HepG2 (cell line): ENCODE measurements around the gene RMDN2. TPM values are rescaled to one million over a fixed set of nuclear protein-coding genes. Genes with fewer than 3 reads are reported as not detected.

ENCODE experiments used
- ATAC-seq: fragments of 200-7000 bp; cut with Tn5 transposase; 3 replicates; pipeline ENCODE4 v1.9.1; 2020; ENCODE audit warnings: mild to moderate bottlenecking, moderate library complexity
- BruUV-seq: library from RNA; stranded (reverse); fragments of 400-500 nt; replicated peaks from 2 replicates; lab custom pipeline; 2021; lab: Mats Ljungman, UMichigan
- CTCF ChIA-PET: fragments of 300-600 bp; formaldehyde crosslinking; extraction: SDS; loops from one replicate; lab custom pipeline; 2021; ENCODE audit warnings: low total read pairs, inconsistent platforms, low intra/inter-chr PET ratio; lab: Yijun Ruan, JAX
- POLR2A ChIA-PET: fragments of 350-600 bp; sonication (Branson Sonifier 250); formaldehyde crosslinking; loops from one replicate; lab custom pipeline; 2020; ENCODE audit warnings: antibody characterized with exemption, inconsistent platforms; lab: Yijun Ruan, JAX
- DNase-seq: peaks from one replicate; pipeline ENCODE4 v3.0.0-alpha.2; 2015; ENCODE audit warnings: low spot score
- FAIRE-seq: peaks from 3 replicates; lab custom pipeline; 2011; peaks lifted over from hg19 to GRCh38; lab: Jason Lieb, UNC
- H2AFZ ChIP-seq: one replicate; pipeline ENCODE4 v1.6.1; 2011; ENCODE audit warnings: low read length, inconsistent platforms
- H3K27ac ChIP-seq: fragments of 300-600 bp; 3 replicates; pipeline ENCODE4 v1.8.0; 2011; ENCODE audit warnings: mixed run types, mild to moderate bottlenecking, mixed read lengths, low read length, inconsistent platforms; ENCODE audit not compliant: insufficient read depth; ENCODE audit errors: extremely low read length
- H3K27me3 ChIP-seq, 2 experiments: fragments of 200-600 bp in 1 of 2; 2 replicates in 1 of 2; 3 replicates in 1 of 2; pipeline versions ENCODE4 v1.6.0 to v1.8.0; 2011; ENCODE audit warnings: low read length in 2 of 2, mild to moderate bottlenecking in 2 of 2, moderate library complexity in 2 of 2, inconsistent platforms in 1 of 2; ENCODE audit not compliant: insufficient read depth in 2 of 2, control insufficient read depth in 1 of 2
- H3K36me3 ChIP-seq, 2 experiments: fragments of 200-600 bp in 1 of 2; replicated peaks in 1 of 2; 2 replicates in 1 of 2; 3 replicates in 1 of 2; pipeline versions ENCODE4 v1.5.1 to v1.8.0; 2011; ENCODE audit warnings: low read length in 2 of 2, inconsistent platforms in 1 of 2; ENCODE audit not compliant: insufficient read depth in 2 of 2, control insufficient read depth in 1 of 2
- H3K4me1 ChIP-seq: 2 replicates; pipeline ENCODE4 v1.5.1; 2012; ENCODE audit warnings: low read length, inconsistent platforms; ENCODE audit not compliant: insufficient read depth
- H3K4me2 ChIP-seq: 2 replicates; pipeline ENCODE4 v1.6.0; 2011; ENCODE audit warnings: low read depth, low read length, inconsistent platforms
- H3K4me3 ChIP-seq, 3 experiments: fragments of 200-600 bp in 1 of 3; sonication (generic), shearing (Covaris generic) in 1 of 3; replicated peaks in 1 of 3; 2 replicates each; pipeline ENCODE4 v1.5.1; 2011 to 2016; ENCODE audit warnings: low read length in 3 of 3, inconsistent platforms in 2 of 3, low read depth in 2 of 3, mild to moderate bottlenecking in 2 of 3, control low read depth in 1 of 3, mixed read lengths in 1 of 3; ENCODE audit not compliant: insufficient read depth in 1 of 3
- H3K79me2 ChIP-seq: one replicate; pipeline ENCODE4 v1.6.1; 2011; ENCODE audit warnings: low read length, inconsistent platforms; ENCODE audit not compliant: insufficient read depth
- H3K9ac ChIP-seq: 2 replicates; pipeline ENCODE4 v1.6.0; 2011; ENCODE audit warnings: mild to moderate bottlenecking, low read depth, low read length, inconsistent platforms; ENCODE audit not compliant: insufficient read depth
- H3K9me3 ChIP-seq: 2 replicates; pipeline ENCODE4 v1.5.1; 2012; ENCODE audit warnings: mild to moderate bottlenecking, low read length
- H4K20me1 ChIP-seq: 2 replicates; pipeline ENCODE4 v1.6.0; 2011; ENCODE audit warnings: inconsistent platforms, mild to moderate bottlenecking, low read length, moderate library complexity; ENCODE audit not compliant: insufficient read depth
- CBX2 ChIP-seq, 2 experiments: fragments of 200-600 bp in 1 of 2; sonication (generic); formaldehyde crosslinking in 1 of 2; IDR thresholded peaks; 2 replicates each; pipeline versions ENCODE4 v1.7.0 to v1.8.1; 2018 to 2022; ENCODE audit warnings: low read depth in 2 of 2, low read length in 1 of 2, mild to moderate bottlenecking in 1 of 2, missing genetic modification reagents in 1 of 2
- CTCF ChIP-seq: sonication (generic); formaldehyde crosslinking; IDR thresholded peaks from 2 replicates; pipeline ENCODE4 v1.5.0; 2020; ENCODE audit warnings: mild to moderate bottlenecking, missing genetic modification reagents, moderate library complexity
- HDAC2 ChIP-seq: sonication (generic); formaldehyde crosslinking; IDR thresholded peaks from 2 replicates; pipeline ENCODE4 v1.4.0; 2020; ENCODE audit warnings: missing genetic modification reagents
- HNRNPUL1 ChIP-seq: fragments of 200-400 bp; formaldehyde crosslinking; IDR thresholded peaks from 2 replicates; pipeline ENCODE4 v1.6.1; 2017; ENCODE audit warnings: low read depth, mild to moderate bottlenecking, low read length, moderate library complexity
- RAD21 ChIP-seq: fragments of 450-650 bp; formaldehyde crosslinking; IDR thresholded peaks from 2 replicates; pipeline ENCODE4 v1.5.0; 2020; ENCODE audit warnings: mild to moderate bottlenecking
- SP4 ChIP-seq: sonication (generic); formaldehyde crosslinking; IDR thresholded peaks from 2 replicates; pipeline ENCODE4 v1.8.1; 2023; ENCODE audit warnings: mild to moderate bottlenecking, missing genetic modification reagents
- STAG1 ChIP-seq: sonication (generic); formaldehyde crosslinking; IDR thresholded peaks from 2 replicates; pipeline ENCODE4 v1.4.0; 2020; ENCODE audit warnings: missing genetic modification reagents
- WIZ ChIP-seq: sonication (generic); formaldehyde crosslinking; IDR thresholded peaks from 2 replicates; pipeline ENCODE4 v1.5.1; 2020; ENCODE audit warnings: mild to moderate bottlenecking, missing genetic modification reagents
- ZGPAT ChIP-seq: IDR thresholded peaks from 2 replicates; pipeline ENCODE4 v1.6.1; 2016; ENCODE audit warnings: mild to moderate bottlenecking
- ZNF20 ChIP-seq: sonication (generic); formaldehyde crosslinking; IDR thresholded peaks from 2 replicates; pipeline ENCODE4 v1.4.0; 2020; ENCODE audit warnings: mild to moderate bottlenecking, moderate library complexity, missing genetic modification reagents
- ZNF350 ChIP-seq: sonication (generic); formaldehyde crosslinking; IDR thresholded peaks from 2 replicates; pipeline ENCODE4 v1.4.0; 2020; ENCODE audit warnings: mild to moderate bottlenecking, low read depth, missing genetic modification reagents, borderline replicate concordance
- ZNF496 ChIP-seq: sonication (generic); formaldehyde crosslinking; IDR thresholded peaks from 2 replicates; pipeline ENCODE4 v1.8.1; 2023; ENCODE audit warnings: mild to moderate bottlenecking, moderate library complexity, missing genetic modification reagents; ENCODE audit not compliant: insufficient replicate concordance
- ZSCAN30 ChIP-seq: sonication (generic); formaldehyde crosslinking; IDR thresholded peaks from 2 replicates; pipeline ENCODE4 v1.5.0; 2020; ENCODE audit warnings: mild to moderate bottlenecking, missing genetic modification reagents
- ZUFSP ChIP-seq: sonication (generic); formaldehyde crosslinking; IDR thresholded peaks from 2 replicates; pipeline ENCODE4 v1.9.0; 2021; ENCODE audit warnings: missing genetic modification reagents, mild to moderate bottlenecking, borderline replicate concordance
- WGBS: methylation state at CpG from one replicate; pipeline ENCODE4 v1.1.6; 2017; ENCODE audit warnings: low lambda C conversion rate; 5-methylcytosine and 5-hydroxymethylcytosine counted together
- in situ Hi-C: cut with HindIII; loops from 2 replicates; pipeline ENCODE4 v1.10.0; 2017; ENCODE audit warnings: low pct_unique_long_range_greater_than_20kb; ENCODE audit not compliant: extremely low pct_ligation_motif_present
- intact Hi-C: fragments of 100-400 bp; cut with micrococcal nuclease; formaldehyde crosslinking; loops from one replicate; pipeline ENCODE4 v1.10.0; 2022; ENCODE audit not compliant: unreplicated experiment
- polyA plus RNA-seq, 8 experiments: library from polyadenylated mRNA; depleted of rRNA in 3 of 8; stranded (reverse) in 7 of 8; unstranded in 1 of 8; fragments of >200 nt; fragmentation: Illumina TruSeq in 4 of 8; extraction: Trizol in 4 of 8; gene quantifications; 2 replicates each; pipeline versions ENCODE4 v1.2.1 to v1.2.3, GENCODE V29; 2011 to 2016; ENCODE audit warnings: low read depth in 4 of 8, missing spikeins in 1 of 8, mixed read lengths in 1 of 8; ENCODE audit not compliant: insufficient read depth in 1 of 8
- total RNA-seq, 5 experiments: library from RNA; depleted of rRNA; stranded (reverse); fragments of >200 nt; fragmentation: Illumina TruSeq; extraction: Trizol; gene quantifications; 2 replicates each; pipeline ENCODE4 v1.2.3, GENCODE V29; 2016; ENCODE audit warnings: low read depth in 1 of 5
- TF ChIP-seq, protein P1 (sequence below): sonication (generic); formaldehyde crosslinking; IDR thresholded peaks from 2 replicates; pipeline ENCODE4 v1.8.0; 2022; ENCODE audit warnings: missing genetic modification reagents, mild to moderate bottlenecking, moderate library complexity, borderline replicate concordance

Gene RMDN2
- total and polyA plus RNA-seq, 2 of the 13 experiments (the other 11 are each of a cell fraction or from before 2014, with no cell fraction given), result 2.3 to 8.9 TPM

DNA sequence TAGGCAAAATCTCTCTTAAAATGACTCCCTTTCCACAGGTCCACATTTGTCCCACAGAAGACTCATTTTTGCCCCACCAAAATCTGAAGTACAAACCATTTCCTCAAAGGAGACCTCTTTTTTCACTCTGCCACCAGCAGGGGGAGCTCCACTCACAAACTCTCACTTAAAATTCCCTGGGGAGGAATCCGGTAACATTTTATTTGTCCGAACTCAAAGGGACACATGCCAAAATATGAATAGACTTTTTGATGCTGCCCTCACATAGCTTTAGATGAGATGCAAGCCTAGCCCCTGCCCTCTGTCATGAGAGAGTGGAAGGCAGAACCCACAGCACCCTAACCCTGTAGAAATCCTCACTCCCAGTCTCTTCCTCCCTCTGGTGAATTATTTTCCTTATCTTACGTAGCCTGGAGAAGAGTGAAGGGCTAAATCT lies 57.1 kb downstream of the RMDN2 start:
- no TSS peak for BruUV-seq
- FAIRE-seq, result peak; percentile 70
- intact Hi-C loops (loop anchor here (1.0 to 5.0 kb wide), 4 partner anchors 55 to 292 kb away; partner anchors contain the start of gene RMDN2), in situ Hi-C loops (no loop called here)
- Histone ChIP-seq H3K36me3 (no peaks in the 10 kb centered on the region), H3K27me3 (no peaks in the 10 kb centered on the region), H3K4me3 (no peak overlapping the region), H4K20me1 (no peaks in the 10 kb centered on the region), H3K4me2 (peak overlapping the region; percentile 59), H3K79me2 (no peaks in the 10 kb centered on the region), H3K9ac (no peak overlapping the region), H2AFZ (no peak overlapping the region), H3K9me3 (no peaks in the 10 kb centered on the region), H3K4me1 (no peaks in the 10 kb centered on the region), H3K27ac (no peak overlapping the region)
- 26% methylated on average over 3 of the region's 3 CpGs for WGBS
- DNase-seq, result peak; percentile 60
- ChIA-PET POLR2A (no interaction called here), CTCF (interaction anchor here (1.1 to 2.9 kb wide), 4 partner anchors 86 to 292 kb away, joined by 5 to 19 read pairs (median 10); no protein-coding TSS in a partner anchor)
- ATAC-seq, result peak; percentile 67
- TF ChIP-seq CTCF (CRISPR knock-in tag) (peak; percentile 83), ZGPAT (CRISPR knock-in tag) (no peak), CBX2 (IDR thresholded peaks at IDR 0.05; ENCODE audit: low read depth, low read length) (no peak), CBX2 (CRISPR knock-in tag; IDR thresholded peaks at IDR 0.05; ENCODE audit: low read depth) (no peak), WIZ (CRISPR knock-in tag) (no peak), RAD21 (CRISPR knock-in tag) (peak; percentile 50; the same call in 1 of the 2 replicates), ZNF20 (CRISPR knock-in tag) (no peak), SP4 (CRISPR knock-in tag) (no peak), HDAC2 (CRISPR knock-in tag) (no peak), ZUFSP (CRISPR knock-in tag) (no peak), ZNF350 (CRISPR knock-in tag) (no peak), ZSCAN30 (CRISPR knock-in tag) (no peak), STAG1 (CRISPR knock-in tag) (peak; percentile 66), HNRNPUL1 (no peak), ZNF496 (no peak)
- TF ChIP-seq, protein P1, sequence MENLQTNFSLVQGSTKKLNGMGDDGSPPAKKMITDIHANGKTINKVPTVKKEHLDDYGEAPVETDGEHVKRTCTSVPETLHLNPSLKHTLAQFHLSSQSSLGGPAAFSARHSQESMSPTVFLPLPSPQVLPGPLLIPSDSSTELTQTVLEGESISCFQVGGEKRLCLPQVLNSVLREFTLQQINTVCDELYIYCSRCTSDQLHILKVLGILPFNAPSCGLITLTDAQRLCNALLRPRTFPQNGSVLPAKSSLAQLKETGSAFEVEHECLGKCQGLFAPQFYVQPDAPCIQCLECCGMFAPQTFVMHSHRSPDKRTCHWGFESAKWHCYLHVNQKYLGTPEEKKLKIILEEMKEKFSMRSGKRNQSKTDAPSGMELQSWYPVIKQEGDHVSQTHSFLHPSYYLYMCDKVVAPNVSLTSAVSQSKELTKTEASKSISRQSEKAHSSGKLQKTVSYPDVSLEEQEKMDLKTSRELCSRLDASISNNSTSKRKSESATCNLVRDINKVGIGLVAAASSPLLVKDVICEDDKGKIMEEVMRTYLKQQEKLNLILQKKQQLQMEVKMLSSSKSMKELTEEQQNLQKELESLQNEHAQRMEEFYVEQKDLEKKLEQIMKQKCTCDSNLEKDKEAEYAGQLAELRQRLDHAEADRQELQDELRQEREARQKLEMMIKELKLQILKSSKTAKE, result no peak
